Measurements from ENCODE around the gene NUCB2.
"Not testable (repeated sequence)": the region's sequence is repeated elsewhere in the genome, so short reads cannot be mapped to it uniquely, and the experiment has no call there.

NUCB2 gene

GRCh38 chr11:17259519-17259918, 17.0 kb upstream of the NUCB2 start:
- TF ChIP-seq ZFX (IDR thresholded peaks at IDR 0.05) (no peak), CTCF (conservative IDR thresholded peaks at IDR 0.05) (no peak)
- H3K27ac ChIP-seq, result no peak overlapping the region

- H3K27ac ChIP-seq, result no peak overlapping the region
- TF ChIP-seq ZFX (IDR thresholded peaks at IDR 0.05) (no peak), CTCF (conservative IDR thresholded peaks at IDR 0.05) (no peak)
These were observed 16.5 kb upstream of the NUCB2 start for GRCh38 chr11:17260020-17260419.

DNA sequence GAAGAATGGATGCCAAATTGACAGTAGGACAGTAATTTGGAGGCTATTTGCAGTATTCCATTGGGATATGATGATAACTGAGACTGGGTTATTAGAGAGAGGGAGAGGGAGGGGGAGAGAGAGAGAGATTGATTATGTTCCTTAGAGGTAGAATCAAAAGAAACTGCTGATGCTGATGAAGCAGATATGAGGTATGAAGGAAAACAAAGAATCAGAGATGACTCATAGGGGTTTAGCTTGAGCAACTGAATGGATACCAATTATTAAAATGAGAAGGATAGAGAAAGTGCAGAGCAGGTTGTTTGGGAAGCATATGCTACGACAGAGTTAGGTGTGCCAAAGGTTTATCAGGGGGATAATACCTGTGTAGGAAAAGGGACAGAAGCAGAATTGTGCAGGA, 12.8 kb upstream of the NUCB2 start:
- no peak overlapping the region for H3K27ac ChIP-seq
- no peak for TF ChIP-seq CTCF (conservative IDR thresholded peaks at IDR 0.05)
- no peak for TF ChIP-seq ZFX (IDR thresholded peaks at IDR 0.05)

DNA sequence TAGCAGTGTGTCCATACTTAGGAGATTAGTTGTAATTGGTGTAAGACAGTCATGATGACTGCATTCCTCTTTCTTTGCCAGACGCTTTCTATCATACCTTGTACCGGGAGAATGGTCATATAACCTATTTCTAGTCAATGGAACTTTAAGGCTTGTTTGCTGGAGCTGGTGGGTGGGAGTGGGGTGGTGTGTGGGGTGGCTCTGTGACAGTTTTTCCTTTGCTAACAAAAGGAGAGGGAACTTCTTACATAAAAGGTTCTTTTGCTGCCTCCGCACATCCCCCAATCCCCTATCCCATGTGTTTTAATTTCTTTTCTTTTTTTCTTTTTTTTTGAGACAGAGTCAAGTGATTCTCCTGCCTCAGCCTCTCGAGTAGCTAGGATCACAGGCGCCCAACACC, 9.8 kb upstream of the NUCB2 start:
- TF ChIP-seq CTCF (conservative IDR thresholded peaks at IDR 0.05), result no peak
- TF ChIP-seq ZFX (IDR thresholded peaks at IDR 0.05), result no peak
- no peak overlapping the region for H3K27ac ChIP-seq

- no peak for TF ChIP-seq CTCF (conservative IDR thresholded peaks at IDR 0.05)
- TF ChIP-seq ZFX (IDR thresholded peaks at IDR 0.05), result no peak
These were observed 9.0 kb upstream of the NUCB2 start for GRCh38 chr11:17267576-17267975.

GRCh38 chr11:17268500-17268899, 8.0 kb upstream of the NUCB2 start:
- H3K27ac ChIP-seq, result not testable (repeated sequence)

More at GRCh38 chr11:17267576-17267975, 9.0 kb upstream of the NUCB2 start:
- no peak overlapping the region for H3K27ac ChIP-seq

- H3K27ac ChIP-seq, result no peak overlapping the region
- TF ChIP-seq CTCF (conservative IDR thresholded peaks at IDR 0.05), result no peak
- no peak for TF ChIP-seq ZFX (IDR thresholded peaks at IDR 0.05)
These were observed 7.6 kb upstream of the NUCB2 start for GRCh38 chr11:17268902-17269301.

DNA sequence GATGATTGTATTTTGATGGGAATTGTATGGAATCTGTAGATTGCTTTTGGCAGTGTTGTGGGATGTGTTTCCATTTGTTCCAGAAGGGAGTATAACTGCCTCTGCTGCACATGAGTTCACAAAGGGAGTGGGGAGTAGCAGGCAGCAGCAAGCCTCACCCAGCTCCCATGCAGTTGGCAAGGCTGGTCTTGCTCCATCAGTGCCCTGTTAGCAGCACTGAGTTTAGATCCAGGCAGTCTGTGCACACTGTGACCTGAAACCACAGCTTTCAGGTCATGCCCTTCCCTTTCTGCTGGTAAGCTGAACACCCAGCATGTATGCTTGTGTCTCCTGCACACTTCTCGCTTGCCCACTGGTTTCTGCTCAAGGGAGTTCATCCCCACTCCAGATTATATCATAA, 3.7 kb upstream of the NUCB2 start:
- no peak overlapping the region; the same call in 1 of the 2 replicates for H3K27ac ChIP-seq
- no peak for TF ChIP-seq ZFX (IDR thresholded peaks at IDR 0.05)
- TF ChIP-seq CTCF (conservative IDR thresholded peaks at IDR 0.05), result no peak

Measured in C4-2B (cell line).